ENCODE results near the gene FSIP1. TPM values are rescaled to one million over a fixed set of nuclear protein-coding genes. Genes with fewer than 3 reads are reported as not detected.

Gene FSIP1
- total and polyA plus RNA-seq, 8 donors, result 0.11 to 0.64 (median 0.38) TPM

DNA sequence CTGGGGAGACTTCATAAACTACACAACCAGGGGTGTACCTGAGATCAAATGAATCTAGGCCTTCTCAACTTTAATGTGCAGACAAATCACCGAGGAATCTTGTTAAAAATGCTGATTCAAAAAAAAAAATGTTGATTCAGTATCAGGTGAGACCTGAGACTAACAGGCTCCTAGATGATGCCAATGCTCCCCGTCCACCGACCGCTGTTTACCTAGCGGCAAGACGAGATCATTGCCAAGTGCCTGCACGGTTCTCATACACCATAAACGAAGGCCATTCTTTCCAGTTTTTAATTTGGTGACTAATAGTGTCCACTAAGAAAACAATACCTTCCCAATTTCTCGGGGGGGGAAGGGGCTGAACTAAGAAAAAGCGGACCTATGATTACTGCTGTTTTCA lies 2.5 kb upstream of the FSIP1 start:
- H3K27ac ChIP-seq, result peak overlapping the region in 1 of 4 donors; percentile 1
- intact Hi-C loops (cut with DNase I), result no loop called here
- no peak overlapping the region for H3K4me3 ChIP-seq
- DNase-seq (peak in 2 of 6 donors; percentile 19 to 39), FAIRE-seq (no peak), ATAC-seq (no peak)
- 27 to 28% methylated on average over 10 of the region's 10 CpGs for WGBS, 2 donors
- no peak for TF ChIP-seq CTCF (IDR thresholded peaks at IDR 0.05)
- H3K36me3 ChIP-seq, result no peaks in the 10 kb centered on the region
- H3K27me3 ChIP-seq, result no peaks in the 10 kb centered on the region
- peaks cover 0 to 10% (median 9%) of the 10 kb centered on the region in 3 donors for H3K4me1 ChIP-seq
- no peaks in the 10 kb centered on the region for H3K9me3 ChIP-seq

- no peak overlapping the region for H3K4me3 ChIP-seq
- TF ChIP-seq CTCF (IDR thresholded peaks at IDR 0.05), result no peak
- no peaks in the 10 kb centered on the region for H3K9me3 ChIP-seq
- ATAC-seq (no peak), DNase-seq (no peak), FAIRE-seq (no peak)
- 67 to 77% methylated on average over 2 of the region's 2 CpGs for WGBS, 2 donors
- intact Hi-C loops (cut with DNase I), result no loop called here
- H3K4me1 ChIP-seq, result peaks cover 0 to 10% (median 9%) of the 10 kb centered on the region in 3 donors
- peak overlapping the region in 1 of 4 donors; percentile 1 for H3K27ac ChIP-seq
- no peaks in the 10 kb centered on the region for H3K27me3 ChIP-seq
- no peaks in the 10 kb centered on the region for H3K36me3 ChIP-seq
These were observed 2.0 kb upstream of the FSIP1 start for GRCh38 chr15:39784638-39785037.

DNA sequence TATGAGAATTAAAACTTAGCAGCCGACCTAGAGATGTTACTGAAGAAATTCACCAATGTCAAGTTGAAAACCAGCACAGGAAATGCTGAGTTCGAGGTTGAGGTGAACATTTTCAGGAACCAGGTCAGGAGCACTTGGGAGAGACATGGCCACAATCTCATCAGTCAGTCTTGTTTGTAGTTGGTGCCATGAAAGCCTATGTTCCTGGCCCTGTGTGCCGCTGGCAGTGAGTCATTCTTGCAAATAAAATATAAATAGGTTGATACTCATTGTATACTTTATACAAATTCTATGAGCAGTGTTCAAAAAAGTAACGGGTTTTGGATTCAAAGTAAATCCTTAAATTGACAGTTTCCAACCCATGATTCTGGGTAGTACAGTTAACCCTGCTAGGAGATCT lies 1.5 kb upstream of the FSIP1 start:
- TF ChIP-seq CTCF (IDR thresholded peaks at IDR 0.05), result no peak
- Histone ChIP-seq H3K4me3 (no peak overlapping the region), H3K4me1 (peaks cover 0 to 10% (median 9%) of the 10 kb centered on the region in 3 donors), H3K27ac (no peak overlapping the region), H3K36me3 (no peaks in the 10 kb centered on the region), H3K9me3 (no peaks in the 10 kb centered on the region), H3K27me3 (peaks cover 0 to 1% (median 0%) of the 10 kb centered on the region in 4 donors)
- intact Hi-C loops (cut with DNase I), result no loop called here
- no peak for FAIRE-seq
- no peak for ATAC-seq
- WGBS, 2 donors, result 58% methylated on average over 4 of the region's 4 CpGs
- no peak for DNase-seq

DNA sequence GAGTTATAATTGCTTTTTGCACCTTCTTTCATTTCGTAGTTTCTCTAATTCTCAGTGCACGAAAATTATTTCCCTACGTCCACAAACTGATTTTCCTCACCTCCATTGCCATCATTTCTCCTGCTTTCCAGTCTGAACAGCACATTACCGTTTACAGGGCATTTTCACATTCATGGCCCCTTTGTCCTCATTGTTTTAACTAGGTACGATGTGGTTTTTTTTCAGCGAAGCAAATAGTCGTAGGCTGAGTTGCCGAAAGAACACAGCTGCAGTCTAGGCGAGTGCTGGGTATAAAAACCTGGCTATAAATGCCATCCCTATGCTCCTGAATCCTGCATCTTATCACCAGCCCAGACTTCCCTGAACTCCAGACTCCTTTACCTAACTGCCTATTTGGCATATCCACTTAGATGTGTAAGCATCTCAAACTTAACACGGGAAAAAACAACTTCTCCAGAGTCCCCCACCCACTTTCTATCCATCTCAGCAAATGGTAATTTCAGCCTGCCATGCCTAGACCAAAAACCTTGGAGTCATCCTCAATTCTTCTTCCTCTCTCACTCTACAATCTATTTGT lies 691 bp upstream of the FSIP1 start:
- Histone ChIP-seq H3K9me3 (no peaks in the 10 kb centered on the region), H3K36me3 (no peaks in the 10 kb centered on the region), H3K4me3 (peak overlapping the region; percentile 68 to 86 (median 76)), H3K27me3 (peaks cover 0 to 7% (median 0%) of the 10 kb centered on the region in 4 donors), H3K4me1 (peaks cover 0 to 10% (median 9%) of the 10 kb centered on the region in 3 donors), H3K27ac (peak overlapping the region in 2 of 4 donors; percentile 7 to 46)
- ATAC-seq (peak in 1 of 4 donors; percentile 4), DNase-seq (no peak), FAIRE-seq (no peak)
- TF ChIP-seq CTCF (IDR thresholded peaks at IDR 0.05), result no peak
- intact Hi-C loops (cut with DNase I), result no loop called here
- 4 to 6% methylated on average over 10 of the region's 10 CpGs for WGBS, 2 donors

GRCh38 chr15:39781967-39782302 lies 706 bp downstream of the FSIP1 start:
- Histone ChIP-seq H3K27me3 (peaks cover 0 to 7% (median 0%) of the 10 kb centered on the region in 4 donors), H3K4me1 (peaks cover 0 to 10% (median 9%) of the 10 kb centered on the region in 3 donors), H3K9me3 (no peaks in the 10 kb centered on the region), H3K27ac (peak overlapping the region in 3 of 4 donors; percentile 23 to 66 (median 47)), H3K4me3 (peak overlapping the region; percentile 68 to 86 (median 76)), H3K36me3 (no peaks in the 10 kb centered on the region)
- 53 to 58% methylated on average over 2 of the region's 2 CpGs for WGBS, 2 donors
- intact Hi-C loops (cut with DNase I), result no loop called here
- FAIRE-seq (no peak), ATAC-seq (no peak), DNase-seq (no peak)
- TF ChIP-seq CTCF (IDR thresholded peaks at IDR 0.05), result no peak
